A673 (cell line): ENCODE data around the gene MT1F.

Source experiments
- EZH2 ChIP-seq: fragments of 200-600 bp; sonication (generic); IDR thresholded peaks from 2 replicates; pipeline ENCODE4 v1.6.1; 2017; ENCODE audit warnings: borderline replicate concordance, low read depth, mild to moderate bottlenecking, mixed read lengths, antibody characterized with exemption, low read length; ENCODE audit not compliant: poor library complexity, severe bottlenecking
- TF ChIP-seq, protein P1 (sequence below): fragments of 300-800, 200-600 bp; sonication (generic); conservative IDR thresholded peaks from 2 replicates; pipeline ENCODE4 v1.5.1; 2017; ENCODE audit warnings: low read depth, mild to moderate bottlenecking, antibody characterized with exemption, low read length, moderate library complexity, mixed read lengths

DNA sequence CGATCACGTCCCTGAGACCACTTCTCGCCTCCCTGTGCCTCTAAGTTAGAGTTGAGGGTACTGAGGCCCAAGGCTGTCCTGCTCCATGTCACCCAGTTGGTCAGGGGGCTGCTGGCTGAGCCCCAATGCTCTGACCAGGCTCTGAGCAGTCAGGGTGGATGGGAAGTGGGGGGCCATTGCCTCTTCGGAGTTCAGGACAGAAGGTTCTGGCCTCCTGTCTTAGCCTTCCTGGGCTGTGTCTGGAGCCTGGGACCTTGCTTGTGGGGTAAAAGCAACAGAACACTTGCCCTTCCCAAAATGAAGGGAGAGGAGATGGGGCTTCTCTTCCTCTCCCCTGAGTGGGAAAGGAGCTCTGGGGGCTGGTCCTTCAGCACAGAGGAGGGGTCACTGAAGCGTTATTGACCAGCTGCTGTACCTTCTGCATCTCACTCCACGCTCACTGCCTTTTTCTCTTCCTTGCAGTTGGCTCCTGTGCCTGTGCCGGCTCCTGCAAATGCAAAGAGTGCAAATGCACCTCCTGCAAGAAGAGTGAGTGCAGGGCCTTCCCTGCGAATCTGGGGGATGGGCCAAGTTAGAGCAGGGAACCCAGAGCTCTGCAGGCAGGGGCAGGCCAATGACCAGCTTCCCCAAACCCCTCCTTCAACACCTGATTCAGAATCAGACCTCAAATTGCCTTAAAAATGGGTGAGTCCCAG is 25.1 kb downstream of the MT1F start:
- TF ChIP-seq, protein P1, sequence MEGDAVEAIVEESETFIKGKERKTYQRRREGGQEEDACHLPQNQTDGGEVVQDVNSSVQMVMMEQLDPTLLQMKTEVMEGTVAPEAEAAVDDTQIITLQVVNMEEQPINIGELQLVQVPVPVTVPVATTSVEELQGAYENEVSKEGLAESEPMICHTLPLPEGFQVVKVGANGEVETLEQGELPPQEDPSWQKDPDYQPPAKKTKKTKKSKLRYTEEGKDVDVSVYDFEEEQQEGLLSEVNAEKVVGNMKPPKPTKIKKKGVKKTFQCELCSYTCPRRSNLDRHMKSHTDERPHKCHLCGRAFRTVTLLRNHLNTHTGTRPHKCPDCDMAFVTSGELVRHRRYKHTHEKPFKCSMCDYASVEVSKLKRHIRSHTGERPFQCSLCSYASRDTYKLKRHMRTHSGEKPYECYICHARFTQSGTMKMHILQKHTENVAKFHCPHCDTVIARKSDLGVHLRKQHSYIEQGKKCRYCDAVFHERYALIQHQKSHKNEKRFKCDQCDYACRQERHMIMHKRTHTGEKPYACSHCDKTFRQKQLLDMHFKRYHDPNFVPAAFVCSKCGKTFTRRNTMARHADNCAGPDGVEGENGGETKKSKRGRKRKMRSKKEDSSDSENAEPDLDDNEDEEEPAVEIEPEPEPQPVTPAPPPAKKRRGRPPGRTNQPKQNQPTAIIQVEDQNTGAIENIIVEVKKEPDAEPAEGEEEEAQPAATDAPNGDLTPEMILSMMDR, result no peak
- no peak for TF ChIP-seq EZH2
